Mononuclear cell (primary cell): ENCODE measurements around the gene DCDC2. TPM values are rescaled to one million over a fixed set of nuclear protein-coding genes. Genes with fewer than 3 reads are reported as not detected.

ENCODE experiments used
- H3K27me3 ChIP-seq: 2 replicates; pipeline ENCODE4 v1.6.0; 2011; ENCODE audit warnings: low read length, control low read depth; ENCODE audit not compliant: insufficient read depth
- H3K4me1 ChIP-seq: 2 replicates; pipeline ENCODE4 v1.5.1; 2011; ENCODE audit warnings: mild to moderate bottlenecking, low read length, control low read depth; ENCODE audit not compliant: insufficient read depth
- H3K4me3 ChIP-seq: 2 replicates; pipeline ENCODE4 v1.5.1; 2011; ENCODE audit warnings: mild to moderate bottlenecking, low read length, moderate library complexity
- H3K9me3 ChIP-seq: 2 replicates; pipeline ENCODE4 v1.5.1; 2011; ENCODE audit warnings: low read depth, mild to moderate bottlenecking, control low read depth, low read length
- total RNA-seq: library from RNA; depleted of rRNA; stranded (reverse); fragments of >200 nt; gene quantifications from one replicate; pipeline ENCODE4 v1.2.3, GENCODE V29; 2012

Gene DCDC2
- total RNA-seq, 1 donor, result 0.10 TPM

GRCh38 chr6:24355393-24355792 is 2.5 kb downstream of the DCDC2 start:
- Histone ChIP-seq H3K9me3 (no peaks in the 10 kb centered on the region), H3K4me3 (no peak overlapping the region), H3K27me3 (peaks cover 23% of the 10 kb centered on the region), H3K4me1 (peaks cover 22% of the 10 kb centered on the region)

GRCh38 chr6:24353861-24354260 is 4.0 kb downstream of the DCDC2 start:
- Histone ChIP-seq H3K27me3 (peaks cover 23% of the 10 kb centered on the region), H3K4me1 (peaks cover 12% of the 10 kb centered on the region), H3K4me3 (no peak overlapping the region), H3K9me3 (no peaks in the 10 kb centered on the region)

GRCh38 chr6:24352434-24352833 is 5.4 kb downstream of the DCDC2 start:
- H3K9me3 ChIP-seq, result no peaks in the 10 kb centered on the region
- no peak overlapping the region for H3K4me3 ChIP-seq

GRCh38 chr6:24344976-24345375 is 12.9 kb downstream of the DCDC2 start:
- H3K27me3 ChIP-seq, result peaks cover 7% of the 10 kb centered on the region
- H3K4me1 ChIP-seq, result no peaks in the 10 kb centered on the region
- no peaks in the 10 kb centered on the region for H3K9me3 ChIP-seq
- no peak overlapping the region for H3K4me3 ChIP-seq

More at GRCh38 chr6:24352434-24352833, 5.4 kb downstream of the DCDC2 start:
- Histone ChIP-seq H3K27me3 (peaks cover 16% of the 10 kb centered on the region), H3K4me1 (peaks cover 2% of the 10 kb centered on the region)

- Histone ChIP-seq H3K27me3 (peaks cover 7% of the 10 kb centered on the region), H3K9me3 (peaks cover 5% of the 10 kb centered on the region), H3K4me3 (no peak overlapping the region), H3K4me1 (no peaks in the 10 kb centered on the region)
Measured at GRCh38 chr6:24340998-24341938, 16.6 kb downstream of the DCDC2 start.

- Histone ChIP-seq H3K4me1 (no peaks in the 10 kb centered on the region), H3K4me3 (no peak overlapping the region), H3K9me3 (peaks cover 5% of the 10 kb centered on the region), H3K27me3 (peaks cover 5% of the 10 kb centered on the region)
Measured at GRCh38 chr6:24339932-24340331, 17.9 kb downstream of the DCDC2 start.

GRCh38 chr6:24334285-24334684 is 23.6 kb downstream of the DCDC2 start:
- H3K9me3 ChIP-seq, result peaks cover 5% of the 10 kb centered on the region
- no peaks in the 10 kb centered on the region for H3K4me1 ChIP-seq
- no peaks in the 10 kb centered on the region for H3K27me3 ChIP-seq
- H3K4me3 ChIP-seq, result no peak overlapping the region

- Histone ChIP-seq H3K4me1 (no peaks in the 10 kb centered on the region), H3K9me3 (no peaks in the 10 kb centered on the region), H3K27me3 (no peaks in the 10 kb centered on the region), H3K4me3 (no peak overlapping the region)
Measured at GRCh38 chr6:24332317-24332716, 25.5 kb downstream of the DCDC2 start.

GRCh38 chr6:24330137-24330732 is 27.6 kb downstream of the DCDC2 start:
- Histone ChIP-seq H3K27me3 (no peaks in the 10 kb centered on the region), H3K4me3 (no peak overlapping the region), H3K4me1 (no peaks in the 10 kb centered on the region), H3K9me3 (no peaks in the 10 kb centered on the region)

- Histone ChIP-seq H3K4me1 (no peaks in the 10 kb centered on the region), H3K4me3 (no peak overlapping the region), H3K27me3 (no peaks in the 10 kb centered on the region), H3K9me3 (no peaks in the 10 kb centered on the region)
Measured at GRCh38 chr6:24329451-24329850, 28.4 kb downstream of the DCDC2 start.

GRCh38 chr6:24329022-24329421 is 28.8 kb downstream of the DCDC2 start:
- Histone ChIP-seq H3K4me3 (no peak overlapping the region), H3K4me1 (no peaks in the 10 kb centered on the region), H3K27me3 (no peaks in the 10 kb centered on the region), H3K9me3 (no peaks in the 10 kb centered on the region)

GRCh38 chr6:24327756-24328155 is 30.1 kb downstream of the DCDC2 start:
- Histone ChIP-seq H3K27me3 (peaks cover 3% of the 10 kb centered on the region), H3K9me3 (no peaks in the 10 kb centered on the region), H3K4me1 (no peaks in the 10 kb centered on the region), H3K4me3 (no peak overlapping the region)

GRCh38 chr6:24325978-24326377 is 31.9 kb downstream of the DCDC2 start:
- H3K9me3 ChIP-seq, result no peaks in the 10 kb centered on the region
- H3K4me3 ChIP-seq, result no peak overlapping the region
- peaks cover 3% of the 10 kb centered on the region for H3K27me3 ChIP-seq
- no peaks in the 10 kb centered on the region for H3K4me1 ChIP-seq

GRCh38 chr6:24324617-24325016 is 33.2 kb downstream of the DCDC2 start:
- Histone ChIP-seq H3K4me1 (no peaks in the 10 kb centered on the region), H3K4me3 (no peak overlapping the region), H3K9me3 (no peaks in the 10 kb centered on the region), H3K27me3 (peaks cover 3% of the 10 kb centered on the region)

GRCh38 chr6:24323632-24324337 is 34.1 kb downstream of the DCDC2 start:
- H3K4me3 ChIP-seq, result no peak overlapping the region

More at GRCh38 chr6:24323632-24324337, 34.1 kb downstream of the DCDC2 start:
- Histone ChIP-seq H3K27me3 (peaks cover 3% of the 10 kb centered on the region), H3K4me1 (no peaks in the 10 kb centered on the region), H3K9me3 (no peaks in the 10 kb centered on the region)
